Cardiac muscle cell (in vitro differentiated cells and primary cell): ENCODE results near the gene SLC25A21. TPM values are rescaled to one million over a fixed set of nuclear protein-coding genes. Genes with fewer than 3 reads are reported as not detected.

Experiments used
- DNase-seq, 2 donors: peaks; one replicate each; pipeline versions ENCODE4 v3.0.0 to v3.0.0-alpha.2; 2010 to 2017; ENCODE audit warnings: low read depth in 1 of 2, low spot score in 1 of 2
- H3K27ac ChIP-seq: fragments of 200-600 bp; sonication (generic); 2 replicates; pipeline ENCODE4 v1.5.1; 2016
- H3K27me3 ChIP-seq: fragments of 200-600 bp; sonication (generic); 2 replicates; pipeline ENCODE4 v1.6.0; 2016; ENCODE audit warnings: control low read depth
- H3K36me3 ChIP-seq: fragments of 200-600 bp; sonication (generic); 2 replicates; pipeline ENCODE4 v1.5.1; 2016; ENCODE audit warnings: control low read depth
- H3K4me1 ChIP-seq: fragments of 200-600 bp; sonication (generic); 2 replicates; pipeline ENCODE4 v1.8.1; 2017; ENCODE audit warnings: low read depth, mild to moderate bottlenecking, mixed run types
- H3K4me3 ChIP-seq: fragments of 200-600 bp; sonication (generic); 2 replicates; pipeline ENCODE4 v1.5.1; 2016; ENCODE audit warnings: mild to moderate bottlenecking
- H3K9me3 ChIP-seq: fragments of 200-600 bp; sonication (generic); 2 replicates; pipeline ENCODE4 v1.5.1; 2017; ENCODE audit warnings: low read depth, mild to moderate bottlenecking, control low read depth
- polyA plus RNA-seq: library from polyadenylated mRNA; unstranded; fragments of >200 nt; fragmentation: Nextera tagmentation; extraction: Ambion mirVana; gene quantifications from 2 replicates; pipeline ENCODE4 v1.2.1, GENCODE V29; 2016
- total RNA-seq: library from RNA; depleted of rRNA; stranded (reverse); fragments of >200 nt; gene quantifications from 2 replicates; pipeline ENCODE4 v1.2.3, GENCODE V29; 2016
- TF ChIP-seq, protein P1 (sequence below): IDR thresholded peaks from 2 replicates; pipeline ENCODE4 v1.5.1; 2012; ENCODE audit warnings: low read depth, mild to moderate bottlenecking, low read length

Gene SLC25A21
- total and polyA plus RNA-seq, 2 experiments from 2014 or later, result 0.63 to 8.4 TPM

DNA sequence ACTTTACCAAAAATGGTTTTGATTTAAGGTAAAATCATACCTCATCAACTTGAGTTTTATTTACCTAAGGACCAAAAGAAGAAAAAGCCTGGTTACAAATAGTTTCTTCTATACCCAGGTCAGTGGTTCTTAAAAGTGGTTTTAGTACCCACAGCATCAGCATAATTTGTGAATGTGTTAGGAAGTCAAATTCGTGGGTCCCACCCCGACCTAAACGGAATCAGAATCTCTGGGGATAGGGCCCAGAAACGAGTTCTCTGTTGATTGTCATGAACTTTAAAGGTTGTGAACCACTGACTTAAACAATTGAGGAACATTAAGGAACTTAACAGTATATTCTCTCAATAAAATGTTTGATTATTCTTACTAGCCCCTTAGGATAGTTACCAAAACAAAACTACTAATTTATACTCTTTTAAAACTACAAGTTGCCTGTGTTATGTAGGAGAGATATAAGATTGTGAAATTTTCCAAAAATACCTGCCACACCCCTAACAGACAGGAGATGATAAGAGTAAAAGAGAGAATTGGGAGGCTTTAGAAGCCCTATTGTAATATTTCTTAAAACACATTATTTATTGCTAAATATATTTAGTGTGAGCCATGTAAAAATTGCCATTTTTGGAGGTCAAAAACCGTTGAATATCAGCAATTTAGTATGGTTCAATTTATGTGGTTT is 669 bp upstream of the SLC25A21 start:
- TF ChIP-seq, protein P1, sequence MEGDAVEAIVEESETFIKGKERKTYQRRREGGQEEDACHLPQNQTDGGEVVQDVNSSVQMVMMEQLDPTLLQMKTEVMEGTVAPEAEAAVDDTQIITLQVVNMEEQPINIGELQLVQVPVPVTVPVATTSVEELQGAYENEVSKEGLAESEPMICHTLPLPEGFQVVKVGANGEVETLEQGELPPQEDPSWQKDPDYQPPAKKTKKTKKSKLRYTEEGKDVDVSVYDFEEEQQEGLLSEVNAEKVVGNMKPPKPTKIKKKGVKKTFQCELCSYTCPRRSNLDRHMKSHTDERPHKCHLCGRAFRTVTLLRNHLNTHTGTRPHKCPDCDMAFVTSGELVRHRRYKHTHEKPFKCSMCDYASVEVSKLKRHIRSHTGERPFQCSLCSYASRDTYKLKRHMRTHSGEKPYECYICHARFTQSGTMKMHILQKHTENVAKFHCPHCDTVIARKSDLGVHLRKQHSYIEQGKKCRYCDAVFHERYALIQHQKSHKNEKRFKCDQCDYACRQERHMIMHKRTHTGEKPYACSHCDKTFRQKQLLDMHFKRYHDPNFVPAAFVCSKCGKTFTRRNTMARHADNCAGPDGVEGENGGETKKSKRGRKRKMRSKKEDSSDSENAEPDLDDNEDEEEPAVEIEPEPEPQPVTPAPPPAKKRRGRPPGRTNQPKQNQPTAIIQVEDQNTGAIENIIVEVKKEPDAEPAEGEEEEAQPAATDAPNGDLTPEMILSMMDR, result no peak
- no peaks in the 10 kb centered on the region for H3K36me3 ChIP-seq
- no peak for DNase-seq
- no peaks in the 10 kb centered on the region for H3K9me3 ChIP-seq
- H3K27ac ChIP-seq, result peak overlapping the region; percentile 82
- H3K4me3 ChIP-seq, result peak overlapping the region; percentile 55
- peaks cover 7% of the 10 kb centered on the region for H3K4me1 ChIP-seq
- H3K27me3 ChIP-seq, result no peaks in the 10 kb centered on the region

DNA sequence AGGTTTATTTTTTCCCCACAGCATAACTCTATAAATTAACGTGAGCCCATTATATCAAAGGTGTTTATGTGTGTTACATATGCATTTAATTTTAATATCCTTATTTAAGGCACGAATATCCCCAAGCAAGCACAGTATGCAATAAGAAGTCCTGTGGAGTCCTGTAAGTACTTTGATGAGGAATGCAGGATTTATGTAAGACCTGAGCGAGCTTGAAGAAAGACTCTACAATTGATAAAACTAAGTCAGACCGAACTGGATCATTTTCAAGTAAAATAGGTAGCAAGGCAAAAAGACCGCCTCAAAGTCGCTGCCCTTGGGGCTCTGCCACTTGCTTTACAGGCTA is 755 bp downstream of the SLC25A21 start:
- peak overlapping the region; percentile 82 for H3K27ac ChIP-seq
- peak overlapping the region; percentile 55 for H3K4me3 ChIP-seq
- no peaks in the 10 kb centered on the region for H3K27me3 ChIP-seq
- H3K9me3 ChIP-seq, result no peaks in the 10 kb centered on the region
- TF ChIP-seq, protein P1, result no peak
- no peaks in the 10 kb centered on the region for H3K36me3 ChIP-seq
- DNase-seq, result no peak
- H3K4me1 ChIP-seq, result peaks cover 7% of the 10 kb centered on the region

DNA sequence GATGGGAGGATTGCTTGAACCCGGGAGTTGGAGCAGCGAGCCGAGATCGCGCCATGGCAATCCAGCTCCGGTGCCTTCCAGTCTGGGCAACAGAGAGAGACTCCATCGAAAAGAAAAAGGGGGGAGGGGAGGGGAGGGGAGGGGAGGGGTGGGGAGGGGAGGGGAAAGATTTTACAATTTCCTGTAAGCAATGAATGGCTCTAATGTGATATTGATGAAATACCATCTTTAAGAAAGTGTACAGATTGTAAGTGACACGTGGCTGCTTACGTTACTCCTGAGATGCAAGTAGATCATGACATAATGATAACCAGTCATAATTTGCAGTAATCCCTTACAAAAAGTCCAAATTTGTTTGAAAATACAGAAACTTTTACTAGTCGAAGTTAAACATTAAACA is 1.4 kb downstream of the SLC25A21 start:
- Histone ChIP-seq H3K27me3 (no peaks in the 10 kb centered on the region), H3K27ac (no peak overlapping the region), H3K4me1 (peaks cover 7% of the 10 kb centered on the region), H3K36me3 (no peaks in the 10 kb centered on the region), H3K9me3 (no peaks in the 10 kb centered on the region), H3K4me3 (no peak overlapping the region)
- TF ChIP-seq, protein P1, result no peak
- no peak for DNase-seq

DNA sequence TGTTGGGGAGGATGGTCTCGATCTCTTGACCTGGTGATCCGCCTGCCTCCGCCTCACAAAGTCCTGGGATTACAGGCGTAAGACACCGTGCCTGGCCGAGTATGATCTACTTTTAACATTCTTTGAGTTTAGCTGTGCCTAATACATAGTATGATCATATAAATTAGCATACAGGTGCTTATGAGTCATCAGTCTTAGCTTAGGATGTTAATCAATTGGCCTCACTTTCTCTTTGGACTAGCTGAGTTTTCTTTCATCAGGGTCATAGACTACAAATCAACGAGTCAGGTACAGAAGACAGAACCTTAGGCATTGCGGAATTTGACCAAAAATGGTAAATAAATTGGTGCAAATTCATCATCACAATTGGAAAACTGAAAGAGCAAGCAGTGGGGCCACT is 2.2 kb downstream of the SLC25A21 start:
- DNase-seq, result no peak
- Histone ChIP-seq H3K4me3 (no peak overlapping the region), H3K4me1 (peaks cover 7% of the 10 kb centered on the region), H3K9me3 (no peaks in the 10 kb centered on the region), H3K27ac (no peak overlapping the region), H3K36me3 (no peaks in the 10 kb centered on the region), H3K27me3 (no peaks in the 10 kb centered on the region)
- TF ChIP-seq, protein P1, result no peak

DNA sequence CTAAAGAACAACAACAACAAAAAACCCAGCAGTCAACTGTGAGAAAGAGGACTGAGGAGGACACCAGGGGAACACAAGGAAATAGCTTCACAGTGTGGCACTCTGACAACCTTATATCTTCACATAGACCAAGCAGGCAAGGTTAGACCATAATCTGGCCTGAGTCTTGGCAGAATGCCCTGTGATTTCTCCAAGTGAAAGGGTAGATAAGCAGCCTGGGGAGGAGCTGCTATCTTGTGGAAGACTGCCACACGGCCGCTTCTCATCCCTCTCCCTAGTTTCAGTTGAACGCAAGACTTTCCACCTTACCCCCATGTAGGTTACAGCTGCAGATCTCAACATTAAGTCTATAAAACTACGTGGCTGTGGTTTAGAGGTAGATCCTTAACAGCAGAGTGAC is 3.7 kb downstream of the SLC25A21 start:
- TF ChIP-seq, protein P1, result no peak

More for the DNA sequence above, 3.7 kb downstream of the SLC25A21 start:
- Histone ChIP-seq H3K27me3 (no peaks in the 10 kb centered on the region), H3K4me3 (no peak overlapping the region), H3K4me1 (peaks cover 7% of the 10 kb centered on the region), H3K9me3 (no peaks in the 10 kb centered on the region), H3K36me3 (no peaks in the 10 kb centered on the region), H3K27ac (no peak overlapping the region)
- DNase-seq, result peak in 1 of 2 donors; percentile 14
